Liver (tissue), 9 donors: ENCODE results near the gene XXYLT1. TPM values are rescaled to one million over a fixed set of nuclear protein-coding genes. Genes with fewer than 3 reads are reported as not detected.
A peak's percentile ranks its signal among the peaks of the same experiment; 100 is the strongest.

Experiments
- DNase-seq: peaks from one replicate; pipeline ENCODE4 v3.0.0-alpha.2; 2017; ENCODE audit warnings: low spot score
- H3K27ac ChIP-seq, 2 donors: one replicate each; pipeline ENCODE4 v1.7.0; 2013; ENCODE audit warnings: inconsistent platforms in 2 of 2, low read length in 2 of 2, control low read depth in 1 of 2, low read depth in 1 of 2, mild to moderate bottlenecking in 1 of 2
- H3K27me3 ChIP-seq, 4 donors: one replicate each; pipeline versions ENCODE4 v1.6.1 to v1.7.0; 2013; ENCODE audit warnings: low read length in 3 of 4, inconsistent platforms in 1 of 4, mild to moderate bottlenecking in 1 of 4, moderate library complexity in 1 of 4; ENCODE audit not compliant: control insufficient read depth in 4 of 4, insufficient read depth in 4 of 4
- H3K36me3 ChIP-seq, 4 donors: one replicate each; pipeline versions ENCODE4 v1.6.1 to v1.7.0; 2013; ENCODE audit warnings: low read length in 3 of 4, mild to moderate bottlenecking in 3 of 4, low read depth in 1 of 4, moderate library complexity in 1 of 4; ENCODE audit not compliant: control insufficient read depth in 4 of 4, insufficient read depth in 3 of 4
- H3K4me1 ChIP-seq, 4 donors: one replicate each; pipeline versions ENCODE4 v1.6.1 to v1.7.0; 2013; ENCODE audit warnings: low read length in 3 of 4, mild to moderate bottlenecking in 3 of 4, moderate library complexity in 1 of 4; ENCODE audit not compliant: control insufficient read depth in 4 of 4, insufficient read depth in 4 of 4
- H3K4me3 ChIP-seq, 3 donors: one replicate each; pipeline versions ENCODE4 v1.6.1 to v1.7.0; 2013; ENCODE audit warnings: low read length in 3 of 3, control low read depth in 1 of 3, low read depth in 1 of 3, mild to moderate bottlenecking in 1 of 3
- H3K9ac ChIP-seq, 2 donors: one replicate each; pipeline ENCODE4 v1.7.0; 2013; ENCODE audit warnings: low read length in 2 of 2, mild to moderate bottlenecking in 2 of 2, moderate library complexity in 2 of 2, control low read depth in 1 of 2, low read depth in 1 of 2
- H3K9me3 ChIP-seq, 4 donors: one replicate each; pipeline versions ENCODE4 v1.6.1 to v1.7.0; 2013; ENCODE audit warnings: low read length in 3 of 4; ENCODE audit not compliant: control insufficient read depth in 4 of 4
- CTCF ChIP-seq: fragments of 150-350 bp; IDR thresholded peaks from 2 replicates; pipeline ENCODE4 v1.5.1; 2017; ENCODE audit warnings: improper control_type of control experiment, low read depth, low read length; ENCODE audit not compliant: missing input control
- FOXA1 ChIP-seq: IDR thresholded peaks from 2 replicates; pipeline ENCODE4 v1.6.1; 2016; ENCODE audit warnings: antibody characterized with exemption
- GABPA ChIP-seq, 2 donors: IDR thresholded peaks in 1 of 2; conservative IDR thresholded peaks in 1 of 2; 2 replicates each; pipeline ENCODE4 v1.6.1; 2016; ENCODE audit warnings: antibody characterized with exemption in 2 of 2, mild to moderate bottlenecking in 1 of 2, moderate library complexity in 1 of 2
- HNF4A ChIP-seq, 2 donors: conservative IDR thresholded peaks; 2 replicates each; pipeline ENCODE4 v1.6.1; 2016; ENCODE audit warnings: antibody characterized with exemption in 2 of 2, mild to moderate bottlenecking in 2 of 2
- HNF4G ChIP-seq: IDR thresholded peaks from 2 replicates; pipeline ENCODE4 v1.6.1; 2016; ENCODE audit warnings: antibody characterized with exemption
- JUND ChIP-seq, 2 donors: IDR thresholded peaks; 2 replicates each; pipeline ENCODE4 v1.6.1; 2016; ENCODE audit warnings: antibody characterized with exemption in 2 of 2
- MAX ChIP-seq: IDR thresholded peaks from 2 replicates; pipeline ENCODE4 v1.6.1; 2016; ENCODE audit warnings: antibody characterized with exemption
- NR2F2 ChIP-seq: IDR thresholded peaks from 2 replicates; pipeline ENCODE4 v1.6.1; 2016; ENCODE audit warnings: antibody characterized with exemption
- RAD21 ChIP-seq, 2 donors: IDR thresholded peaks; 2 replicates each; pipeline ENCODE4 v1.6.1; 2016; ENCODE audit warnings: antibody characterized with exemption in 2 of 2, mild to moderate bottlenecking in 2 of 2
- RXRA ChIP-seq, 2 donors: IDR thresholded peaks; 2 replicates each; pipeline ENCODE4 v1.6.1; 2017 to 2018; ENCODE audit warnings: antibody characterized with exemption in 2 of 2, mild to moderate bottlenecking in 1 of 2
- YY1 ChIP-seq: IDR thresholded peaks from 2 replicates; pipeline ENCODE4 v1.6.1; 2016; ENCODE audit warnings: antibody characterized with exemption, mild to moderate bottlenecking
- WGBS: extraction: QIAGEN DNeasy Blood & Tissue Kit; methylation state at CpG from one replicate; pipeline ENCODE4 v1.1.7; 2013; 5-methylcytosine and 5-hydroxymethylcytosine counted together
- polyA plus RNA-seq, 2 donors: library from polyadenylated mRNA; stranded (reverse) in 1 of 2; unstranded in 1 of 2; fragments of 200-250 nt in 1 of 2; fragments of >200 nt in 1 of 2; fragmentation: Nextera tagmentation in 1 of 2; extraction: Ambion mirVana in 1 of 2; gene quantifications; one replicate each; pipeline versions ENCODE4 v1.2.1 to v1.2.3, GENCODE V29; 2013 to 2015
- total RNA-seq, 2 donors: library from RNA; depleted of rRNA; stranded (reverse); fragments of >200 nt; gene quantifications; one replicate each; pipeline ENCODE4 v1.2.3, GENCODE V29; 2014
- TF ChIP-seq, protein P1 (sequence below): IDR thresholded peaks from 2 replicates; pipeline ENCODE4 v1.6.1; 2016; ENCODE audit warnings: antibody characterized with exemption
- TF ChIP-seq, protein P2 (sequence below): IDR thresholded peaks from 2 replicates; pipeline ENCODE4 v1.6.1; 2016; ENCODE audit warnings: antibody characterized with exemption, mild to moderate bottlenecking
- donor health status: healthy.
- donor health status: healthy.
- donor health status: healthy.
- donor health status: healthy.
- donor health status: healthy.

Gene XXYLT1
- total and polyA plus RNA-seq, 4 donors, result 0.93 to 7.6 (median 2.8) TPM

DNA sequence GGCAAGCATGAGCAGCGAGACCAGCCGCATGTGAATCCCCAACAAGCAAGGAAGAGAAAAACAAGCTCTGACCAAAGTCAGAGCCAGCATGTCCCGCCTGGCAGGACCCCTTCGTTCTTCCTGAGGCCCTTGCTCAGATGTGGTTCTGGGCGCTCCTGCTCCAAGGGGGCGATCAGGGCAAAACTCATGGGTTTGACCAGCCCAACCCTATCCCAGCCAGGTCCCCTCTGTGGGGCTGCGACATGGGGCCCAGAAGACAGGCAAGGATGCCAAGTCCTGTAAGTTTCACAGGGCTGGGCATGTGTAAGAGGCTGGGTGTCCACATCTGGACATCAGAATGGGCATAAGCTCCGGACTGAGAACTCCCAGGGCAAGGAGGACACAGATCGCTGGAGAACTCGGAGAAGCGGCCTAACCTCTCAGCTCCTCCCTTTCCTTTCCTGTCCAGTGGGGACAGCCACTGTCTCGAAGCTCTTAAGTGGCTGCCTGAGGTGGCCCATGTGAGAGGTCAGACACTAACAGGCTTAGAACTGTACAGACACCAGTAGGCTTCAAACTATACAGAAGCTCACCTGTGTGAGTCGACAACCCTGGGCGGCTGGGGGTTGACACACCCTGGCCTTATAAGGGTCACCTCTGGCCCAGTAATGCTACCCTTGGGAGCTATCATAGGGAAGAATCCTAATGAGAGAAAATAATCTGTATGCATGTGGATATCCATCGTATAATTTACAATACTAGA is 48.9 kb downstream of the XXYLT1 start:
- no peaks in the 10 kb centered on the region for H3K27me3 ChIP-seq
- no peak for TF ChIP-seq MAX
- TF ChIP-seq YY1, result no peak
- TF ChIP-seq GABPA (IDR thresholded peaks at IDR 0.05 in 1 of 2, conservative IDR thresholded peaks at IDR 0.05 in 1 of 2), result no peak
- no peak for TF ChIP-seq FOXA1
- no peak for TF ChIP-seq HNF4G
- no peak for TF ChIP-seq RXRA (IDR thresholded peaks at IDR 0.05)
- TF ChIP-seq, protein P1, sequence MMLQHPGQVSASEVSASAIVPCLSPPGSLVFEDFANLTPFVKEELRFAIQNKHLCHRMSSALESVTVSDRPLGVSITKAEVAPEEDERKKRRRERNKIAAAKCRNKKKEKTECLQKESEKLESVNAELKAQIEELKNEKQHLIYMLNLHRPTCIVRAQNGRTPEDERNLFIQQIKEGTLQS, result no peak
- no peak for TF ChIP-seq HNF4A (conservative IDR thresholded peaks at IDR 0.05)
- TF ChIP-seq, protein P2, sequence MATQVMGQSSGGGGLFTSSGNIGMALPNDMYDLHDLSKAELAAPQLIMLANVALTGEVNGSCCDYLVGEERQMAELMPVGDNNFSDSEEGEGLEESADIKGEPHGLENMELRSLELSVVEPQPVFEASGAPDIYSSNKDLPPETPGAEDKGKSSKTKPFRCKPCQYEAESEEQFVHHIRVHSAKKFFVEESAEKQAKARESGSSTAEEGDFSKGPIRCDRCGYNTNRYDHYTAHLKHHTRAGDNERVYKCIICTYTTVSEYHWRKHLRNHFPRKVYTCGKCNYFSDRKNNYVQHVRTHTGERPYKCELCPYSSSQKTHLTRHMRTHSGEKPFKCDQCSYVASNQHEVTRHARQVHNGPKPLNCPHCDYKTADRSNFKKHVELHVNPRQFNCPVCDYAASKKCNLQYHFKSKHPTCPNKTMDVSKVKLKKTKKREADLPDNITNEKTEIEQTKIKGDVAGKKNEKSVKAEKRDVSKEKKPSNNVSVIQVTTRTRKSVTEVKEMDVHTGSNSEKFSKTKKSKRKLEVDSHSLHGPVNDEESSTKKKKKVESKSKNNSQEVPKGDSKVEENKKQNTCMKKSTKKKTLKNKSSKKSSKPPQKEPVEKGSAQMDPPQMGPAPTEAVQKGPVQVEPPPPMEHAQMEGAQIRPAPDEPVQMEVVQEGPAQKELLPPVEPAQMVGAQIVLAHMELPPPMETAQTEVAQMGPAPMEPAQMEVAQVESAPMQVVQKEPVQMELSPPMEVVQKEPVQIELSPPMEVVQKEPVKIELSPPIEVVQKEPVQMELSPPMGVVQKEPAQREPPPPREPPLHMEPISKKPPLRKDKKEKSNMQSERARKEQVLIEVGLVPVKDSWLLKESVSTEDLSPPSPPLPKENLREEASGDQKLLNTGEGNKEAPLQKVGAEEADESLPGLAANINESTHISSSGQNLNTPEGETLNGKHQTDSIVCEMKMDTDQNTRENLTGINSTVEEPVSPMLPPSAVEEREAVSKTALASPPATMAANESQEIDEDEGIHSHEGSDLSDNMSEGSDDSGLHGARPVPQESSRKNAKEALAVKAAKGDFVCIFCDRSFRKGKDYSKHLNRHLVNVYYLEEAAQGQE, result no peak
- TF ChIP-seq NR2F2, result no peak
- H3K36me3 ChIP-seq, result no peaks in the 10 kb centered on the region
- H3K4me1 ChIP-seq, result peaks cover 0 to 1% (median 0%) of the 10 kb centered on the region in 4 donors
- DNase-seq, result peak; percentile 22
- H3K4me3 ChIP-seq, result no peak overlapping the region
- no peaks in the 10 kb centered on the region for H3K9me3 ChIP-seq
- WGBS, result 94% methylated on average over 15 of the region's 15 CpGs
- no peak overlapping the region for H3K9ac ChIP-seq
- H3K27ac ChIP-seq, result no peak overlapping the region

DNA sequence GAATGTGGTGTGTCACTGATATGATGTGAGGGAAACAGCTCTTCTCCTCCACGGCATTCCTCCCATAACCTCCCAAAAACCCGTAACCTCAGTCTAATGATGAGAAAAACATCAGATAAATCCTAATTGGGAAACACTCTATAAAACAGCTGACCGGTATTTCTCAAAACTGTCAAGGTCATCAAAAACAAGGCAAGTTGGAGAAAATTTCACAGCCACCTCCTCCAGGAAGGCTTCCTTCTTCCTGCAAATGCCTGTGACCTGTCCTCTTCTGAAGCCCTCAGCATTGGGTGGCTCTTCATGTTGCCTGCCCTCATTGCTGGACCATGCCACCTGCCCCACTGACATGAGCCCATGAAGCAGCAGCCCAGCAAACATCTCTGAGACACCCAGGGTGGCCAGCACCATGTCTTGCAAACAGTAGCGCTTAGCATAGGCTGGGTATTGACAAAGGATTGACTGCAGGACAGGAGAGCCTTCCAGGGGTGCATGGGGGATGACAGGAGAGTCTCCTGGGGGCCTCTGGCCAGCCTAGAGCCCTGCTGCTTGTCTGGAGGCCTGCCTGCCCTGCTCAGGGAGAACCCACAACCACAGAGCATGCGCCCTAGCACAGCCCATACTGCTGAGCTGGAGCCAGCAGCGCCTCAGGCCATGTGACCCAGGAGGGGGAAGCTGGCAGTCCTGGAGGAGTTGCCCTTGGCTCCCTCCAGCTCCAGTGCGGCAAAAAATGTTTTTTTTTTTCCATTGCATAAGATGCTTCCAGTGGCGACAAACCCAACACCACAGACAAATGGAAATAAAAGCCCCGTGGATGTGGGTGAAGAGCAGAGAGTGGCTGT is 49.7 kb downstream of the XXYLT1 start:
- H3K27me3 ChIP-seq, result no peaks in the 10 kb centered on the region
- H3K27ac ChIP-seq, result no peak overlapping the region
- no peak overlapping the region for H3K4me3 ChIP-seq
- H3K4me1 ChIP-seq, result peaks cover 0 to 1% (median 0%) of the 10 kb centered on the region in 4 donors
- no peaks in the 10 kb centered on the region for H3K9me3 ChIP-seq
- 94% methylated on average over 9 of the region's 9 CpGs for WGBS
- DNase-seq, result peak; percentile 31
- TF ChIP-seq RAD21 (IDR thresholded peaks at IDR 0.05) (no peak), GABPA (IDR thresholded peaks at IDR 0.05 in 1 of 2, conservative IDR thresholded peaks at IDR 0.05 in 1 of 2) (no peak), MAX (no peak), CTCF (no peak), HNF4G (no peak), JUND (IDR thresholded peaks at IDR 0.05) (no peak)
- no peaks in the 10 kb centered on the region for H3K36me3 ChIP-seq
- no peak overlapping the region for H3K9ac ChIP-seq
